Measurements from ENCODE around the gene LIPM. TPM values are rescaled to one million over a fixed set of nuclear protein-coding genes. Genes with fewer than 3 reads are reported as not detected.

The LIPM gene
- total and polyA plus RNA-seq, 5 donors, result not detected

DNA sequence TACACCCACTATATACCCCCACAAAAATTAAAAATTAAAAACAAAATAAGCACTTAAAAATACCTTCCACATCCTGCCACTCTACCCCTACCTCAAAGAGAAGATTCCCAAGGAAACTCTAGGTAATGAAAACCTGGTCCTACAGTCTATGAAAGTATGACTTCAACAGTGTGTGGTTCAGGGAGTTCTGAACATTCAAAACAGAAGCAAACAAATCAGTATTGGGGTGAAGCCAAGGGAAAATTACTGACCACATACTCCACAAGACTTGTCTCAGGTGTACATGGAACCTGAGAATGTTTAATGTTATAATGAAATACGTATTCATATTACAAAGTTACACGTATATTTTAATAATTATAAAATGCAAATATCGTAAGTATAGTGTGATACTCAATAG lies 20.3 kb upstream of the LIPM start:
- no peak overlapping the region for H3K27ac ChIP-seq (ENCODE audit: low read length)
- 92% methylated on average over 3 of the region's 3 CpGs for WGBS
- no peaks in the 10 kb centered on the region for H3K9me3 ChIP-seq (ENCODE audit: control insufficient read depth, low read length)
- H3K4me1 ChIP-seq (ENCODE audit: control insufficient read depth, insufficient read depth, low read length), result no peaks in the 10 kb centered on the region
- ATAC-seq (no peak), DNase-seq (no peak)
- intact Hi-C loops (cut with DNase I), result no loop called here
- no peak overlapping the region for H3K4me3 ChIP-seq (ENCODE audit: low read length)
- no peaks in the 10 kb centered on the region for H3K27me3 ChIP-seq (ENCODE audit: control insufficient read depth, insufficient read depth)

DNA sequence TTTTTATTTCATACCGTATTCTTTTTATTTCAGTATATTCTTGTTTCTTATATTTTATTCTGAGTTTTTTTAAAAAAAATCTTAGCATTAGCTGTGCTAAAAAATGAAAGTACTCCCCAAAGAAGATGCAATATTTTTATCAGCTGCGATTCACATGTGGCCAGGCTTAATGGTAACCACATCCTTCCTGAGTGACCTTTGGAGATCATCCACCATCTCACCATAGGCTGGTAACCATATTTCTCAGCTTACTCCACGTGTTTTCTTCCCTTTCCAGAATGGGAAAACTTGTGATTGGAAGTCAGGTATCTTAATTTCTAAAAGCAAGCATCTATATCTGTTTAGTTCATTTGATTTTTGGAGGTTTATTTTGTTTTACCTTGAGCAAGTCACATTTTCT lies 18.8 kb upstream of the LIPM start:
- H3K27ac ChIP-seq (ENCODE audit: low read length), result no peak overlapping the region
- no peaks in the 10 kb centered on the region for H3K27me3 ChIP-seq (ENCODE audit: control insufficient read depth, insufficient read depth)
- H3K4me1 ChIP-seq (ENCODE audit: control insufficient read depth, insufficient read depth, low read length), result no peaks in the 10 kb centered on the region
- H3K9me3 ChIP-seq (ENCODE audit: control insufficient read depth, low read length), result no peaks in the 10 kb centered on the region
- 65% methylated on average over 3 of the region's 3 CpGs for WGBS
- ATAC-seq, result no peak
- intact Hi-C loops (cut with DNase I), result no loop called here
- no peak overlapping the region for H3K4me3 ChIP-seq (ENCODE audit: low read length)
- DNase-seq, result no peak

GRCh38 chr10:88786032-88786770 lies 16.3 kb upstream of the LIPM start:
- DNase-seq (no peak), ATAC-seq (no peak)
- no peaks in the 10 kb centered on the region for H3K27me3 ChIP-seq (ENCODE audit: control insufficient read depth, insufficient read depth)
- H3K9me3 ChIP-seq (ENCODE audit: control insufficient read depth, low read length), result no peaks in the 10 kb centered on the region
- no peaks in the 10 kb centered on the region for H3K4me1 ChIP-seq (ENCODE audit: control insufficient read depth, insufficient read depth, low read length)
- no peak overlapping the region for H3K27ac ChIP-seq (ENCODE audit: low read length)
- no peak overlapping the region for H3K4me3 ChIP-seq (ENCODE audit: low read length)
- intact Hi-C loops (cut with DNase I), result no loop called here
- 79% methylated on average over 10 of the region's 10 CpGs for WGBS

GRCh38 chr10:88787463-88787862 lies 15.1 kb upstream of the LIPM start:
- 51% methylated on average over 5 of the region's 5 CpGs for WGBS
- Histone ChIP-seq H3K4me3 (ENCODE audit: low read length) (no peak overlapping the region), H3K9me3 (ENCODE audit: control insufficient read depth, low read length) (no peaks in the 10 kb centered on the region), H3K27ac (ENCODE audit: low read length) (no peak overlapping the region), H3K4me1 (ENCODE audit: control insufficient read depth, insufficient read depth, low read length) (no peaks in the 10 kb centered on the region), H3K27me3 (ENCODE audit: control insufficient read depth, insufficient read depth) (no peaks in the 10 kb centered on the region)
- intact Hi-C loops (cut with DNase I), result no loop called here
- ATAC-seq, result no peak
- DNase-seq, result no peak

DNA sequence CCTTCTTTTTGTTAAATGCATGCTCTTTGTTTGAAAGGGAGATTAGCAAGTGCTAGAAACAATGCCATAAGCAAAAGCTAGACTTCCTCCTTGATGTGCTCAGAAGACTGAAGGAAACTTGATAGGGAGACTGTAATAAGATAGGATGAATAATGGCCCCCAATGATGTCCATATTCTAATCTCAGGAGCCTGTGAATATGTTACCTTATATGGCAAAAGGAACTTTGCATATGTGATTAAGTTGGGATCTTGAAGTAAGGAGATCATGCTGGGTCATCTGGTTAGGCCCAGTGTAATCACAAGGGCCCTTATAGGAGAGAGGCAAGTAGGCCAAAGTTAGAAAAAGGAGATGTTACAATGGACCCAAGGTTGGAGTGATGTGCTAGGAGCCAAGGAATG lies 13.6 kb upstream of the LIPM start:
- intact Hi-C loops (cut with DNase I), result no loop called here
- Histone ChIP-seq H3K9me3 (ENCODE audit: control insufficient read depth, low read length) (no peaks in the 10 kb centered on the region), H3K27ac (ENCODE audit: low read length) (no peak overlapping the region), H3K4me3 (ENCODE audit: low read length) (no peak overlapping the region), H3K27me3 (ENCODE audit: control insufficient read depth, insufficient read depth) (no peaks in the 10 kb centered on the region), H3K4me1 (ENCODE audit: control insufficient read depth, insufficient read depth, low read length) (no peaks in the 10 kb centered on the region)
- ATAC-seq (no peak), DNase-seq (no peak)

DNA sequence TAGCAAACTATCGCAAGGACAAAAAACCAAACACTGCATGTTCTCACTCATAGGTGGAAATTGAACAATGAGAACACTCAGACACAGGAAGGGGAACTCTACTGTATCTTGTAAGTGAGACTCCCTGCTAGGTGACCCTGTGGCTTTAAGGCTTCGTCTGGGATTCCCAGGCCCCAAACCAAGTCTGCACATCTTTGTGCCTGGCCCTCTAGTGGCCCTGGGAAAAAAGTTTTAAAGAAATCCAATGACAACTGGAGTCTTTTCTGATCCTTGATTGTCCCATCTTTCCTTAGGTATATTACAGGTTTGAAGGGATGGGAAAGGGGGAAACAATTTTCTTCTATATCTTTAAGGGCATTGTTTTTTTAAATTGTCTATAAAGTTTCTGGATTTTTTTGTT lies 10.6 kb upstream of the LIPM start:
- DNase-seq, result peak in 1 of 3 donors; percentile 52
- ATAC-seq, result peak in 1 of 2 donors; percentile 62
- Histone ChIP-seq H3K4me3 (ENCODE audit: low read length) (no peak overlapping the region), H3K9me3 (ENCODE audit: control insufficient read depth, low read length) (no peaks in the 10 kb centered on the region), H3K27ac (ENCODE audit: low read length) (no peak overlapping the region), H3K27me3 (ENCODE audit: control insufficient read depth, insufficient read depth) (no peaks in the 10 kb centered on the region), H3K4me1 (ENCODE audit: control insufficient read depth, insufficient read depth, low read length) (no peaks in the 10 kb centered on the region)
- WGBS, result 48% methylated on average over 2 of the region's 2 CpGs
- intact Hi-C loops (cut with DNase I), result loop anchor here in 2 of 4 donors (10.0 kb wide), 2 partner anchors 87 to 107 kb away; partner anchors contain the start of gene LIPK (in 1 of the 2)

- Histone ChIP-seq H3K27ac (ENCODE audit: low read length) (no peak overlapping the region), H3K4me1 (ENCODE audit: control insufficient read depth, insufficient read depth, low read length) (no peaks in the 10 kb centered on the region), H3K9me3 (ENCODE audit: control insufficient read depth, low read length) (no peaks in the 10 kb centered on the region), H3K4me3 (ENCODE audit: low read length) (no peak overlapping the region), H3K27me3 (ENCODE audit: control insufficient read depth, insufficient read depth) (no peaks in the 10 kb centered on the region)
- intact Hi-C loops (cut with DNase I), result loop anchor here in 2 of 4 donors (10.0 kb wide), 2 partner anchors 88 to 108 kb away; partner anchors contain the start of gene LIPK (in 1 of the 2)
- WGBS, result 84% methylated on average over 4 of the region's 4 CpGs
- peak; percentile 58 to 72 for ATAC-seq
- DNase-seq, result peak; percentile 29 to 67 (median 60)
Observed at GRCh38 chr10:88792661-88793060, 9.9 kb upstream of the LIPM start.

DNA sequence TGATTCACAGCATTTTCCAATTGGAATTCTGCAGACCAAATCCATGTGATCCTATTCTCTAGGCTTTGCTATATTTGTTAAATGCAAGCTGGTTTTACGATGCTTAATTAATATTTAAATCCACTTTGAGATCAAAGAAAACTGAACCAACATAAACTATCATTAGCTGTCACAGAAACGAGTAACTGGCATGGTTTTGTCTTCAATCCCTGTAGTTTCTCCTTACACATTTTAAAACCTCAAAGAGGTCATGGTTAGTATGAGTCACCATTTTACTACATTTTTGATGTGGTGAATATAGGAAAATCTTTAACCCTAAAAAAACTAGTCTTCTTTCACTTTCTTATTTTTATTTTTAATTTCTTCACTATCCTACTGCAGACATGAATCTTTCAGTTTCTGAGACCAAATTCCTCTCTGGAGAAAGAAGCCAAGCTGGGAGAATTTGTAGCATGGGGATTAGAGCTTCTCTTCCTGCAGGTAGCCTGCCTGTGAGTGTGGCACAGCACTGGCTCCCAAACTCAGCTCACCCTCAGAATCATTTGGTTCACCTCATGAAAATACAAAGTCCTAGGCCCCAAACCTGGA lies 8.7 kb upstream of the LIPM start:
- no peak for DNase-seq
- no peak overlapping the region for H3K27ac ChIP-seq (ENCODE audit: low read length)
- no peak overlapping the region for H3K4me3 ChIP-seq (ENCODE audit: low read length)
- 57% methylated on average over 2 of the region's 2 CpGs for WGBS
- intact Hi-C loops (cut with DNase I), result loop anchor here in 2 of 4 donors (10.0 kb wide), 2 partner anchors 89 to 109 kb away; partner anchors contain the start of gene LIPK (in 1 of the 2)
- no peaks in the 10 kb centered on the region for H3K27me3 ChIP-seq (ENCODE audit: control insufficient read depth, insufficient read depth)
- H3K9me3 ChIP-seq (ENCODE audit: control insufficient read depth, low read length), result no peaks in the 10 kb centered on the region
- no peak for ATAC-seq
- H3K4me1 ChIP-seq (ENCODE audit: control insufficient read depth, insufficient read depth, low read length), result no peaks in the 10 kb centered on the region

- intact Hi-C loops (cut with DNase I), result loop anchor here in 2 of 4 donors (10.0 kb wide), 2 partner anchors 90 to 110 kb away; partner anchors contain the start of gene LIPK (in 1 of the 2)
- WGBS, result 71% methylated on average over 1 of the region's 1 CpG
- DNase-seq (no peak), ATAC-seq (no peak)
- Histone ChIP-seq H3K9me3 (ENCODE audit: control insufficient read depth, low read length) (no peaks in the 10 kb centered on the region), H3K27ac (ENCODE audit: low read length) (no peak overlapping the region), H3K4me1 (ENCODE audit: control insufficient read depth, insufficient read depth, low read length) (no peaks in the 10 kb centered on the region), H3K27me3 (ENCODE audit: control insufficient read depth, insufficient read depth) (no peaks in the 10 kb centered on the region), H3K4me3 (ENCODE audit: low read length) (no peak overlapping the region)
Observed at GRCh38 chr10:88794731-88795130, 7.8 kb upstream of the LIPM start.

DNA sequence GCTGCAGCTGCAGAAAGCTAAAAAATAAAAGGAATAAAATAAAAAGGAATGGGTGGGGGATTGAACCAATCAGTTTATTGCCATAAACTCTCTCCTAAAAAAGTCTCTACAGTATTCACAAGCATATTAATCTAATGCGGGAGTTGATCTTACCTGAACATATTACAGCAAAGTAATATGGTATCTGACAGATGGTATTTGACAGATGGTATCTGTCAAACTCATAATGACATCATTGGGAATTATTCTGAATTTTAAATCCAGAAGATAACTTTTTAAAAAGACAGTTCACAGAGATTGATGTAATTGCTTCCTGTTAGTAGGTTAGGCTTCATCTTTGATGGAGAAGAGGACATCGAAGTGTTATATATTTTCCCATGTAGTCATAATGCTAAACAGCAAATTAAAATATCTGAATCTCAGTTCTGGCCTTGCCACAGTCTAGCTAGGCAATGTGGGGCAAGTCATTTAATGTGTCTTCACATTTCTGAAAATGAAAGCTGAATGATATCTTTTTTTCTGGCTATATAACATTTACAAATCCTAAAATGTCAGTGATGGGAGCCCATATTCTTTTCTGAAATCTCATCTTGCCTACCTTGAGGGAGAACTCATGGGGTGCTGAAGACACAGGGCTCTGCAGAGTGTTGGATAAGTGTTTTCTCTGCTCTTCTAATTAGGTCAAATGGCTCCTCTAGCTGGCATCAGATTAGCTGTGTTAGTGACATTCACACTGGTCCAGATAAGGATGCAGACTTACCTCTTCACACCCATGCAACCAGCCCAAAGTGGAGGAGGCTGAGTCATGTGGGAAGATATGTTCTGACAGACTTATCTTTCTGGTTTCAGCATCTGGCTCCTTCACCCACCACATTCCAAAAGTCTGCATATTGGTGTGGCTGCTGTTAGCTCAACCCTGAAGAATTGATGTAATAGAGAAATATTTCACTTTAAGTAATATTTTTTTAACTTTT lies 2.1 kb upstream of the LIPM start:
- H3K27ac ChIP-seq (ENCODE audit: low read length), result no peak overlapping the region
- no peaks in the 10 kb centered on the region for H3K9me3 ChIP-seq (ENCODE audit: control insufficient read depth, low read length)
- H3K27me3 ChIP-seq (ENCODE audit: control insufficient read depth, insufficient read depth), result no peaks in the 10 kb centered on the region
- DNase-seq, result no peak
- intact Hi-C loops (cut with DNase I), result no loop called here
- no peaks in the 10 kb centered on the region for H3K4me1 ChIP-seq (ENCODE audit: control insufficient read depth, insufficient read depth, low read length)
- no peak overlapping the region for H3K4me3 ChIP-seq (ENCODE audit: low read length)
- 75% methylated on average over 2 of the region's 2 CpGs for WGBS
- ATAC-seq, result peak; percentile 51 to 61

DNA sequence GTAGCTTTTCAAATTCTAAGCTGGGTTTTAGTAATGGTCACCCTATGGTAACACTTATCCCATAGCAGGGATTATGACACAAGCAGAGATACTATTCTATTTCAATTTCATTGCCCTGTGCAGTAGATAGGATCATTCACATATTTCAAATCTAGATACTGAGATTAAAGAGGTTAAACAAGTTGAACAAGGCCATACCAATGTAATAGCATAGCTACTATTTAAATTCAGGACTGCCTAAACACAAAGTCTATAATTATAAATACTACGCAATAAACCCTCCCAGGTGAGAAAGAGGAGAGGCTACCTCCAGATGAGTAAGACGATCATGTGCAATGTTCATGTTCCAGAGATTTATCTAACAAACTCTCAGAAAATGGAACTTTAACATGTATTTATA lies 1.1 kb downstream of the LIPM start:
- no peaks in the 10 kb centered on the region for H3K27me3 ChIP-seq (ENCODE audit: control insufficient read depth, insufficient read depth)
- intact Hi-C loops (cut with DNase I), result no loop called here
- 97% methylated on average over 2 of the region's 2 CpGs for WGBS

More for the DNA sequence above, 1.1 kb downstream of the LIPM start:
- H3K4me1 ChIP-seq (ENCODE audit: control insufficient read depth, insufficient read depth, low read length), result no peaks in the 10 kb centered on the region
- ATAC-seq, result no peak
- H3K4me3 ChIP-seq (ENCODE audit: low read length), result no peak overlapping the region
- no peak for DNase-seq
- H3K27ac ChIP-seq (ENCODE audit: low read length), result no peak overlapping the region
- H3K9me3 ChIP-seq (ENCODE audit: control insufficient read depth, low read length), result no peaks in the 10 kb centered on the region
